ENCODE measurements around the gene CNTNAP2. TPM values are rescaled to one million over a fixed set of nuclear protein-coding genes. Genes with fewer than 3 reads are reported as not detected.

Gene CNTNAP2
- total RNA-seq, 4 donors from 2014 or later: 0.42 to 0.71 TPM; not detected in 2

- TF ChIP-seq CTCF (IDR thresholded peaks at IDR 0.05) (no peak), POLR2A (IDR thresholded peaks at IDR 0.05) (no peak)
- WGBS, 2 donors: 83 to 86% methylated on average over 10 of the region's 10 CpGs
- no peak overlapping the region for H3K4me3 ChIP-seq (ENCODE audit: low read depth, poor library complexity, severe bottlenecking)
- no peak for DNase-seq (ENCODE audit: low spot score in 2 of 2)
- intact Hi-C loops (cut with DNase I; ENCODE audit: low total_unique reads): no loop called here
Observed at GRCh38 chr7:148261523-148261922, 2144.9 kb downstream of the CNTNAP2 start.

- WGBS, 2 donors: 44 to 46% methylated on average over 12 of the region's 12 CpGs
- H3K4me3 ChIP-seq (ENCODE audit: low read depth, poor library complexity, severe bottlenecking): no peak overlapping the region
- DNase-seq (ENCODE audit: low spot score in 2 of 2): no peak
- intact Hi-C loops (cut with DNase I; ENCODE audit: low total_unique reads): no loop called here
- TF ChIP-seq POLR2A (IDR thresholded peaks at IDR 0.05) (no peak), CTCF (IDR thresholded peaks at IDR 0.05) (no peak)
Observed at GRCh38 chr7:148261996-148262688, 2145.5 kb downstream of the CNTNAP2 start.

GRCh38 chr7:148262721-148263229, 2146.2 kb downstream of the CNTNAP2 start:
- TF ChIP-seq POLR2A (IDR thresholded peaks at IDR 0.05) (no peak), CTCF (IDR thresholded peaks at IDR 0.05) (peak in 1 of 3 donors; percentile 65)
- DNase-seq (ENCODE audit: low spot score in 2 of 2): peak; percentile 39 to 91

GRCh38 chr7:148264933-148265557, 2148.4 kb downstream of the CNTNAP2 start:
- no peak overlapping the region for H3K4me3 ChIP-seq (ENCODE audit: low read depth, poor library complexity, severe bottlenecking)
- 54 to 57% methylated on average over 7 of the region's 7 CpGs for WGBS, 2 donors
- intact Hi-C loops (cut with DNase I; ENCODE audit: low total_unique reads): no loop called here
- DNase-seq (ENCODE audit: low spot score in 2 of 2): no peak
- TF ChIP-seq CTCF (IDR thresholded peaks at IDR 0.05): no peak
- TF ChIP-seq POLR2A (IDR thresholded peaks at IDR 0.05): no peak

More at GRCh38 chr7:148262721-148263229, 2146.2 kb downstream of the CNTNAP2 start:
- intact Hi-C loops (cut with DNase I; ENCODE audit: low total_unique reads): no loop called here
- H3K4me3 ChIP-seq (ENCODE audit: low read depth, poor library complexity, severe bottlenecking): no peak overlapping the region
- WGBS, 2 donors: 3 to 6% methylated on average over 18 of the region's 18 CpGs

- intact Hi-C loops (cut with DNase I; ENCODE audit: low total_unique reads): no loop called here
- no peak overlapping the region for H3K4me3 ChIP-seq (ENCODE audit: low read depth, poor library complexity, severe bottlenecking)
- no peak for DNase-seq (ENCODE audit: low spot score in 2 of 2)
- 58 to 59% methylated on average over 7 of the region's 7 CpGs for WGBS, 2 donors
- TF ChIP-seq CTCF (IDR thresholded peaks at IDR 0.05): no peak
- TF ChIP-seq POLR2A (IDR thresholded peaks at IDR 0.05): no peak
Observed at GRCh38 chr7:148265896-148266295, 2149.3 kb downstream of the CNTNAP2 start.

Measured in lower leg skin (tissue), 4 donors.